Gastroesophageal sphincter (tissue), 4 donors: ENCODE measurements around the gene MVK. TPM values are rescaled to one million over a fixed set of nuclear protein-coding genes. Genes with fewer than 3 reads are reported as not detected.

Source experiments
- ATAC-seq: fragments of 150-250 bp; one replicate; pipeline ENCODE4 v1.9.1; 2016; ENCODE audit warnings: mild to moderate bottlenecking, moderate library complexity
- H3K27ac ChIP-seq, 4 donors: fragments of 200-600 bp; sonication (generic) in 3 of 4; 1 replicate in 3 of 4; 2 replicates in 1 of 4; pipeline ENCODE4 v1.5.1; 2016 to 2019
- H3K27me3 ChIP-seq: fragments of 200-600 bp; sonication (generic); one replicate; pipeline ENCODE4 v1.5.1; 2019
- H3K36me3 ChIP-seq, 2 donors: fragments of 200-600 bp; sonication (generic); one replicate each; pipeline ENCODE4 v1.5.1; 2019; ENCODE audit warnings: control low read depth in 1 of 2
- H3K4me1 ChIP-seq, 3 donors: fragments of 200-600 bp; sonication (generic); 1 replicate in 2 of 3; 2 replicates in 1 of 3; pipeline ENCODE4 v1.5.1; 2016 to 2019; ENCODE audit warnings: control low read depth in 2 of 3
- H3K4me3 ChIP-seq, 2 donors: fragments of 200-600 bp; sonication (generic); one replicate each; pipeline ENCODE4 v1.5.1; 2019; ENCODE audit warnings: mild to moderate bottlenecking in 1 of 2, moderate library complexity in 1 of 2
- H3K9me3 ChIP-seq, 3 donors: fragments of 200-600 bp; sonication (generic); one replicate each; pipeline ENCODE4 v1.5.1; 2017 to 2019; ENCODE audit warnings: control low read depth in 2 of 3
- CTCF ChIP-seq, 4 experiments: fragments of 200-600 bp in 2 of 4; fragments of 450-650 bp in 2 of 4; sonication (generic) in 1 of 4; IDR thresholded peaks; one replicate each; pipeline ENCODE4 v1.5.1; 2017 to 2019; ENCODE audit warnings: antibody characterized with exemption in 4 of 4, mild to moderate bottlenecking in 2 of 4, moderate library complexity in 2 of 4
- EP300 ChIP-seq: sonication (generic); formaldehyde crosslinking; IDR thresholded peaks from one replicate; pipeline ENCODE4 v1.6.1; 2017; ENCODE audit warnings: antibody characterized with exemption, mild to moderate bottlenecking
- POLR2A ChIP-seq, 2 donors: fragments of 450-650 bp; IDR thresholded peaks; one replicate each; pipeline ENCODE4 v1.6.1; 2017; ENCODE audit warnings: antibody characterized with exemption in 2 of 2, mild to moderate bottlenecking in 2 of 2, moderate library complexity in 1 of 2
- POLR2AphosphoS5 ChIP-seq: sonication (generic); formaldehyde crosslinking; IDR thresholded peaks from one replicate; pipeline ENCODE4 v1.6.1; 2017; ENCODE audit warnings: antibody characterized with exemption
- WGBS, 2 donors: methylation state at CpG; one replicate each; pipeline ENCODE4 v1.1.5; 2018; ENCODE audit warnings: low coverage in 1 of 2; 5-methylcytosine and 5-hydroxymethylcytosine counted together
- total RNA-seq, 4 donors: library from RNA; depleted of rRNA; stranded (reverse); fragments of >200 nt; gene quantifications; one replicate each; pipeline ENCODE4 v1.1.0, GENCODE V29; 2016

The MVK gene
- total RNA-seq, 4 donors from 2014 or later: 6.2 to 18.2 (median 10.4) TPM

DNA sequence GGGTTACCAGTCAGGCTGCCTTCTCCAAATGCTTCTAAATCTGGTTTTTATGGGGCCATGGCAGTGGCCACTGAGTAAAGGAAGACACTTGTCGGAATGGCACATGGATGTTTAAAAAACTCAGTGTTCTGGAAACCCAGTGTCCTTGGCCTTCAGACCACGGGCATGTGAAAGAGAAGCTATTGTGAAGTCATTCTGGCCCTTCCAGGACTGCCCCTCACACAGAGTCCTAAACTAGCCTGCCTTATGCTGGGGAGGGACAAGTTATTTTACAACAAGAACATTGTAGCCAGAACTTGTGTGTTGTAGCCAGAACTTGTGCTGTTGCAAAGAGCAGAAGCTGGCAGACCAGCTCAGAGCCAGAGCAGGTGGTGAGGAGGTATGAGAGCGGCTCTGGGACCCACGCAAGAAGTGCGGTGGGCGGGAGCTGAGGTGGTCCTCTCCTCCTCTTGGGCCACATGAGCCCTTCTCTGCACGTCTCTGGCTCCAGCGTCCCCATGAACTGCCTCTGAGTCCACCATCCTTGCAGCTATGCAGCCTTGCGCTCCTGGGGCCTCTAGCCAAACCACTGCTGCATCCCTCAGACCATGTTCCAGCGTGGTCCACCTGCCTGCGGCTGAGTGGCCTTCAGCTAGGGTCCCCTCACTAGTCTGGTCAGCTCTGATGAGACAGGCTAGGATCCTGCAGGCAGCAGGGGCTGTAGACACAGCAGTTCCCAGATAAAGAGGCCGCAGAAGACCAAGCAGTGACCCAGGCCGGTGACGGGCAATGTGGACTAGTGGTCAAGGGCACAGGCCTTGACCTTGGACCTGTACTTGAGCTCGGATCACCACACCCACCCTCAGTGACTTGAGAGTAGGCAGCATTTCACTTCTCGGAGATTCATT lies 32.8 kb upstream of the MVK start:
- ATAC-seq: no peak
- no peak overlapping the region for H3K4me3 ChIP-seq
- peaks cover 0 to 45% of the 10 kb centered on the region in 2 donors for H3K36me3 ChIP-seq
- H3K4me1 ChIP-seq: no peaks in the 10 kb centered on the region
- WGBS, 2 donors: 20 to 70% methylated on average over 1 to 2 of the region's 16 CpGs
- no peaks in the 10 kb centered on the region for H3K27me3 ChIP-seq
- no peak for TF ChIP-seq EP300
- TF ChIP-seq CTCF (IDR thresholded peaks at IDR 0.05): no peak
- TF ChIP-seq POLR2A (IDR thresholded peaks at IDR 0.05): no peak
- no peak for TF ChIP-seq POLR2AphosphoS5
- no peak overlapping the region for H3K27ac ChIP-seq
- no peaks in the 10 kb centered on the region for H3K9me3 ChIP-seq

DNA sequence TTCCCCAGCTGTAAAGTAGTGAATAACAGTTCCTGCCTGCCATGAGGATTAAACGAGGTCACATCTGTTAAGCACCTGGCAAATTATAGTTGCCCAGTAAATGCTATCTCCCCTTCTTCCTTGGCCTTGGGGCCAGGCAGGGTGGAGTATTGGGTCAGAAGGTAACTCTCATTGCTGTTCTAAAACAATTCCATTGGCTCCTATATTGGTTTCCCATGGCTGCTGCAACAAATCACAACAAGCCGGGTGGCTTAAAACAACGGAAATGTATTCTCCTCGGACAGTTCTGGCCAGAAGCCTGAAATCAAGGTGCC lies 32.2 kb upstream of the MVK start:
- H3K27ac ChIP-seq: no peak overlapping the region
- no peaks in the 10 kb centered on the region for H3K9me3 ChIP-seq
- TF ChIP-seq POLR2A (IDR thresholded peaks at IDR 0.05) (no peak), POLR2AphosphoS5 (no peak), CTCF (IDR thresholded peaks at IDR 0.05) (no peak), EP300 (no peak)
- no peaks in the 10 kb centered on the region for H3K4me1 ChIP-seq
- H3K4me3 ChIP-seq: no peak overlapping the region
- WGBS, 2 donors: 22 to 78% methylated on average over 1 to 3 of the region's 4 CpGs
- H3K27me3 ChIP-seq: no peaks in the 10 kb centered on the region
- ATAC-seq: no peak
- H3K36me3 ChIP-seq: peaks cover 0 to 39% of the 10 kb centered on the region in 2 donors

GRCh38 chr12:109542014-109542413 lies 31.6 kb upstream of the MVK start:
- Histone ChIP-seq H3K27ac (no peak overlapping the region), H3K36me3 (peaks cover 0 to 33% of the 10 kb centered on the region in 2 donors), H3K4me3 (no peak overlapping the region), H3K9me3 (no peaks in the 10 kb centered on the region), H3K4me1 (no peaks in the 10 kb centered on the region), H3K27me3 (peaks cover 6% of the 10 kb centered on the region)
- TF ChIP-seq POLR2AphosphoS5 (no peak), POLR2A (IDR thresholded peaks at IDR 0.05) (no peak), EP300 (no peak), CTCF (IDR thresholded peaks at IDR 0.05) (no peak)
- ATAC-seq: no peak
- 57 to 83% methylated on average over 2 of the region's 2 CpGs for WGBS, 2 donors

DNA sequence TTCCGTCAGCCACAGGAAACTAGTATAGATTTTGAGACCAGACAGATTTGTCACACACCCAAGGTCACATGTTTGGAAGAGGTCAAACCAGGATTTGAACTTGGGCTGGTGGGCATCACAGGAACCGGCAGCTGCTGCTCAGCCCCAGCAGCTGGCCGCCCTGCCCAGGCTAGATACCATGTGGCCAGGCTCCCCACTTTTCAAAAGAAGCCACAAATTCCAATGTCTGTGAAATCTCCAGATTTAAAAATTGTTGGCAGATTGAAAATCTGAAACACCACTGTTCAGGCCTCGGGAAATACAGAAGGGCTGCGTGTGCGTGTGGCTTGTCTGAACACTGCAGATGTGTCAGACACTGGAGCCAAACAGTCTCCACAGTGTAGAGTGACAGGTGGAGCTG lies 30.7 kb upstream of the MVK start:
- Histone ChIP-seq H3K4me1 (no peaks in the 10 kb centered on the region), H3K27ac (no peak overlapping the region), H3K9me3 (no peaks in the 10 kb centered on the region), H3K36me3 (peaks cover 0 to 24% of the 10 kb centered on the region in 2 donors), H3K27me3 (peaks cover 14% of the 10 kb centered on the region), H3K4me3 (no peak overlapping the region)
- TF ChIP-seq EP300: no peak
- TF ChIP-seq POLR2AphosphoS5: no peak
- TF ChIP-seq POLR2A (IDR thresholded peaks at IDR 0.05): no peak
- no peak for TF ChIP-seq CTCF (IDR thresholded peaks at IDR 0.05)
- WGBS, 2 donors: 89% methylated on average over 3 of the region's 6 CpGs; no CpG with 5 or more reads in 1 of the 2 donors
- ATAC-seq: no peak

DNA sequence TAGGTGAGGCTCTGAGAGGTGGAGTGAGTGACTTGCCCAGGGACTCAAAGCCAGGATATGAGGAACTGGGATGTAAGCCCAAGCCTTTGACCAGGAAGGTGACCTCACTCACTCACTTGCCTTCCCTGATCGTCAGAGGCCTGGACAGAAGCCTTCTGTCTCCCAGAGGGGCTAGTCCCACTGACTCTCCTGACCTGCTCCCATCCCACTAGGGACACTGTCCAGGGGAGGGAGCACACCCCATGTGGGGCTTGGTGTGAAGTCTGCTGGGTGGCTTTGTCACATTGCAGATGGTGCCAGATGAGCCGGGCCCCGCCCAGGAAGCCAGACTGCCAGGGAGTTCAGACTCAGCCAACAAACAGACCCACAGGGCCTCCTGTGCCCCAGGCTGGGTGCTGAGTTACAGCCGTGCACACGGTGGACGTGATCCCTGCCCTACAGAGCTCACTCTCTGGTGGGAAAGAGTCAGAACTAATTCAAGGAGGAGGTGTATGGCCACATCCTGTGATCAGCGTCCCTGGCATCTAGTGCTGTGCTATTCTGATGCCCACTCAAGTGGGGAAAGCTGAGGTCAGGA lies 28.6 kb upstream of the MVK start:
- Histone ChIP-seq H3K27ac (no peak overlapping the region), H3K36me3 (peaks cover 0 to 3% of the 10 kb centered on the region in 2 donors), H3K9me3 (no peaks in the 10 kb centered on the region), H3K27me3 (peaks cover 36% of the 10 kb centered on the region), H3K4me3 (no peak overlapping the region), H3K4me1 (no peaks in the 10 kb centered on the region)
- TF ChIP-seq POLR2AphosphoS5 (no peak), EP300 (no peak), POLR2A (IDR thresholded peaks at IDR 0.05) (no peak), CTCF (IDR thresholded peaks at IDR 0.05) (no peak)
- no peak for ATAC-seq
- 40% methylated on average over 5 of the region's 7 CpGs; no CpG with 5 or more reads in 1 of the 2 donors for WGBS, 2 donors
